ENCODE data around the gene C1GALT1C1. TPM values are rescaled to one million over a fixed set of nuclear protein-coding genes. Genes with fewer than 3 reads are reported as not detected.
A peak's percentile ranks its signal among the peaks of the same experiment; 100 is the strongest.

C1GALT1C1 gene
- total RNA-seq, 1 donor from 2014 or later, result 12.7 TPM

GRCh38 chrX:120647127-120647526 is 17.3 kb upstream of the C1GALT1C1 start:
- Mint-ChIP-seq H3K27ac (ENCODE audit: unreplicated experiment) (no peak overlapping the region), H3K4me3 (ENCODE audit: unreplicated experiment) (no peak overlapping the region), H3K36me3 (ENCODE audit: low read depth, unreplicated experiment) (no peaks in the 10 kb centered on the region), H3K9me3 (ENCODE audit: unreplicated experiment) (peaks cover 2% of the 10 kb centered on the region), H3K4me1 (ENCODE audit: low read depth, unreplicated experiment) (no peaks in the 10 kb centered on the region), H3K27me3 (ENCODE audit: low read depth, unreplicated experiment) (no peaks in the 10 kb centered on the region)
- H3K9me3 ChIP-seq (ENCODE audit: insufficient read depth, low read depth, low read length), result no peaks in the 10 kb centered on the region
- no peaks in the 10 kb centered on the region for H4K20me1 ChIP-seq (ENCODE audit: insufficient read depth, low read length)
- no peaks in the 10 kb centered on the region for H3K36me3 ChIP-seq (ENCODE audit: insufficient read depth, low read length)
- H3K27ac ChIP-seq (ENCODE audit: low read depth, low read length), result no peak overlapping the region
- no peak overlapping the region for H3K4me3 ChIP-seq (ENCODE audit: insufficient read depth, low read depth, low read length)
- H3K4me1 ChIP-seq (ENCODE audit: insufficient read depth, low read length), result no peaks in the 10 kb centered on the region
- DNase-seq (ENCODE audit: low read depth), result no peak
- no peak for TF ChIP-seq EZH2 (IDR thresholded peaks at IDR 0.05; ENCODE audit: insufficient read depth, low read length)
- no peak for TF ChIP-seq CTCF (IDR thresholded peaks at IDR 0.05; ENCODE audit: insufficient read depth, low read depth, low read length)
- H3K79me2 ChIP-seq (ENCODE audit: insufficient read depth, low read length), result no peaks in the 10 kb centered on the region
- no peak overlapping the region for H2AFZ ChIP-seq (ENCODE audit: low read depth, low read length)
- no peaks in the 10 kb centered on the region for H3K27me3 ChIP-seq (ENCODE audit: insufficient read depth, low read length)
- no peak overlapping the region for H3K9ac ChIP-seq (ENCODE audit: low read length)
- FAIRE-seq, result no peak
- H3K4me2 ChIP-seq (ENCODE audit: low read length), result no peak overlapping the region

- no peak for DNase-seq (ENCODE audit: low read depth)
- Histone ChIP-seq H4K20me1 (ENCODE audit: insufficient read depth, low read length) (no peaks in the 10 kb centered on the region), H3K9ac (ENCODE audit: low read length) (no peak overlapping the region), H3K4me3 (ENCODE audit: insufficient read depth, low read depth, low read length) (no peak overlapping the region), H3K79me2 (ENCODE audit: insufficient read depth, low read length) (no peaks in the 10 kb centered on the region), H3K4me2 (ENCODE audit: low read length) (no peak overlapping the region), H3K27me3 (ENCODE audit: insufficient read depth, low read length) (no peaks in the 10 kb centered on the region), H3K9me3 (ENCODE audit: insufficient read depth, low read depth, low read length) (no peaks in the 10 kb centered on the region), H2AFZ (ENCODE audit: low read depth, low read length) (no peak overlapping the region), H3K36me3 (ENCODE audit: insufficient read depth, low read length) (no peaks in the 10 kb centered on the region), H3K4me1 (ENCODE audit: insufficient read depth, low read length) (no peaks in the 10 kb centered on the region), H3K27ac (ENCODE audit: low read depth, low read length) (no peak overlapping the region)
- Mint-ChIP-seq H3K27me3 (ENCODE audit: low read depth, unreplicated experiment) (no peaks in the 10 kb centered on the region), H3K36me3 (ENCODE audit: low read depth, unreplicated experiment) (no peaks in the 10 kb centered on the region), H3K4me3 (ENCODE audit: unreplicated experiment) (no peak overlapping the region), H3K9me3 (ENCODE audit: unreplicated experiment) (peaks cover 2% of the 10 kb centered on the region), H3K4me1 (ENCODE audit: low read depth, unreplicated experiment) (no peaks in the 10 kb centered on the region), H3K27ac (ENCODE audit: unreplicated experiment) (no peak overlapping the region)
- peak; percentile 50 for FAIRE-seq
- TF ChIP-seq EZH2 (IDR thresholded peaks at IDR 0.05; ENCODE audit: insufficient read depth, low read length) (no peak), CTCF (IDR thresholded peaks at IDR 0.05; ENCODE audit: insufficient read depth, low read depth, low read length) (no peak)
These were observed 13.0 kb upstream of the C1GALT1C1 start for GRCh38 chrX:120642871-120643270.

- FAIRE-seq, result no peak
- no peaks in the 10 kb centered on the region for H3K27me3 Mint-ChIP-seq (ENCODE audit: low read depth, unreplicated experiment)
- H3K9me3 Mint-ChIP-seq (ENCODE audit: unreplicated experiment), result no peaks in the 10 kb centered on the region
These were observed 8.8 kb upstream of the C1GALT1C1 start for GRCh38 chrX:120638619-120639018.

More at GRCh38 chrX:120638619-120639018, 8.8 kb upstream of the C1GALT1C1 start:
- H4K20me1 ChIP-seq (ENCODE audit: insufficient read depth, low read length), result no peaks in the 10 kb centered on the region
- no peak overlapping the region for H3K27ac ChIP-seq (ENCODE audit: low read depth, low read length)
- TF ChIP-seq CTCF (IDR thresholded peaks at IDR 0.05; ENCODE audit: insufficient read depth, low read depth, low read length) (no peak), EZH2 (IDR thresholded peaks at IDR 0.05; ENCODE audit: insufficient read depth, low read length) (no peak)
- no peak overlapping the region for H2AFZ ChIP-seq (ENCODE audit: low read depth, low read length)
- no peaks in the 10 kb centered on the region for H3K4me1 ChIP-seq (ENCODE audit: insufficient read depth, low read length)
- DNase-seq (ENCODE audit: low read depth), result no peak
- no peaks in the 10 kb centered on the region for H3K27me3 ChIP-seq (ENCODE audit: insufficient read depth, low read length)
- no peaks in the 10 kb centered on the region for H3K36me3 ChIP-seq (ENCODE audit: insufficient read depth, low read length)
- no peak overlapping the region for H3K27ac Mint-ChIP-seq (ENCODE audit: unreplicated experiment)
- no peak overlapping the region for H3K4me3 ChIP-seq (ENCODE audit: insufficient read depth, low read depth, low read length)
- no peak overlapping the region for H3K4me2 ChIP-seq (ENCODE audit: low read length)
- no peaks in the 10 kb centered on the region for H3K36me3 Mint-ChIP-seq (ENCODE audit: low read depth, unreplicated experiment)
- H3K9me3 ChIP-seq (ENCODE audit: insufficient read depth, low read depth, low read length), result no peaks in the 10 kb centered on the region
- H3K79me2 ChIP-seq (ENCODE audit: insufficient read depth, low read length), result no peaks in the 10 kb centered on the region
- no peak overlapping the region for H3K9ac ChIP-seq (ENCODE audit: low read length)
- no peak overlapping the region for H3K4me3 Mint-ChIP-seq (ENCODE audit: unreplicated experiment)
- H3K4me1 Mint-ChIP-seq (ENCODE audit: low read depth, unreplicated experiment), result no peaks in the 10 kb centered on the region
